H54 (cell line): ENCODE data around the gene SLC15A1.

Source experiments
- DNase-seq: peaks from one replicate; pipeline ENCODE4 v3.0.0; 2011; ENCODE audit warnings: low spot score, mixed read lengths; ENCODE audit not compliant: insufficient read length
- FAIRE-seq: peaks from 3 replicates; lab custom pipeline; 2011; peaks lifted over from hg19 to GRCh38; lab: Jason Lieb, UNC
- POLR2A ChIP-seq: IDR thresholded peaks from 2 replicates; pipeline ENCODE4 v1.6.1; 2011; ENCODE audit warnings: low read depth, mild to moderate bottlenecking, low read length

Gene SLC15A1

DNA sequence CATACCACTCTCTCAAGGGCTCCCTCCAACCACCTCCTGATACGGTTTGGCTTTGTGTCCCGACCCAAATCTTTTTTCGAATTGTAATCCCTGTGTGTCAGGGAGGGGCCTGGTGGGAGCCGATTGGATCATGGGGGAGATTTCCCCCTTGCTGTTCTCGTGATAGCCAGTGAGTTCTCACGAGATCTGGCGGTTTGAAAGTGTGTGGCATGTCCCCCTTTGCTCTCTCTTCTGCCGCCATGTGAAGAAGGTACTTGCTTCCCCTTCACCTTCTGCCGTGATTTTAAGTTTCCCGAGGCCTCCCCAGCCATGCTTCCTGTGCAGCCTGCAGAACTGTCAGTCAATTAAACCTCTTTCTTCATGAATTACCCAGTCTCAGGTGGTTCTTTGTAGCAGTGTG is 34.7 kb upstream of the SLC15A1 start:
- no peak for DNase-seq
- no peak for TF ChIP-seq POLR2A
- FAIRE-seq: no peak

GRCh38 chr13:98786023-98786422 is 33.6 kb upstream of the SLC15A1 start:
- TF ChIP-seq POLR2A: no peak
- FAIRE-seq (no peak), DNase-seq (no peak)

GRCh38 chr13:98785405-98785804 is 32.9 kb upstream of the SLC15A1 start:
- no peak for FAIRE-seq
- TF ChIP-seq POLR2A: no peak
- no peak for DNase-seq

- FAIRE-seq (no peak), DNase-seq (no peak)
- no peak for TF ChIP-seq POLR2A
Observed at GRCh38 chr13:98784666-98785065, 32.2 kb upstream of the SLC15A1 start.

- DNase-seq: no peak
- FAIRE-seq: no peak
- TF ChIP-seq POLR2A: no peak
Observed at GRCh38 chr13:98783856-98784478, 31.5 kb upstream of the SLC15A1 start.

- FAIRE-seq: no peak
- no peak for DNase-seq
- no peak for TF ChIP-seq POLR2A
Observed at GRCh38 chr13:98782654-98783053, 30.2 kb upstream of the SLC15A1 start.

GRCh38 chr13:98781905-98782304 is 29.4 kb upstream of the SLC15A1 start:
- FAIRE-seq (no peak), DNase-seq (no peak)
- TF ChIP-seq POLR2A: no peak

DNA sequence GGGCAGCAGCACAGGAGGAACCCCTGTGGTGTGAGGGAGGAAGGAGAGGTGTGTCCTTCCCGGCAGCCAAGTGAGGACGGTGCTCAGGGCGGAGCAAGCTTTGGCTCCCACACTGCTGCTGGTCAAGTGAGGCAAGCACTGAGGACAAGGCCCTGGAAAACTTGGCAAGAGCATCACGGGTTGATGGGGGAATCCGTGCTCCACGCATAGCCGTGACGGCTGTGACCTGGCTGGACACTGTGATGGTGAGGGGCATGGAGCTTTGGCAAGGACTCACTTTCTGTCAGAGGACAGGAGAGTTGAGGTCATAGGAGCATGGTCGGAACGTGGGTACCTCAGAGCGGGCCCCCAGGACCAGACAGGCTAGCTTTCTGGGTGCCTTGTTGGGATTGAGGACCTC is 29.0 kb upstream of the SLC15A1 start:
- no peak for TF ChIP-seq POLR2A
- DNase-seq (no peak), FAIRE-seq (no peak)

DNA sequence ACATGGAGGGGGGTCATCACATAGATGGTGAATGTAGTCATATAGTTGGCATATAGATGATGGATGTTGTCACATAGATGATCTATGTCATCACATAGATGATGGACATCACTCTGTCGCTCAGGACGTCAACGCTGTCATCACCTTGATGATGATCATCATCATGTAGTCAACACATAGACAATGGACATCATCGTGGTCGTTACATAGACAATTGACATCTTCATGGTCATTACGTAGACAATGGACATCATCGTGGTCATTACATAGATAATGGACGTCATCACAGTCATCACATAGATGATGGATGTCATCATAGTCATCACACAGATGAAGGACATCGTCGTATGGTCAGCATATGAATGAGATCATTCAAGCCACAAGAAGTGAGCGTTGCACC is 28.6 kb upstream of the SLC15A1 start:
- TF ChIP-seq POLR2A: no peak
- no peak for FAIRE-seq
- no peak for DNase-seq

- DNase-seq (no peak), FAIRE-seq (no peak)
- no peak for TF ChIP-seq POLR2A
Observed at GRCh38 chr13:98780451-98780850, 28.0 kb upstream of the SLC15A1 start.

GRCh38 chr13:98779695-98780094 is 27.2 kb upstream of the SLC15A1 start:
- no peak for DNase-seq
- no peak for TF ChIP-seq POLR2A
- no peak for FAIRE-seq

GRCh38 chr13:98778749-98779148 is 26.3 kb upstream of the SLC15A1 start:
- FAIRE-seq (peak; percentile 33), DNase-seq (peak; percentile 58)
- TF ChIP-seq POLR2A: no peak

DNA sequence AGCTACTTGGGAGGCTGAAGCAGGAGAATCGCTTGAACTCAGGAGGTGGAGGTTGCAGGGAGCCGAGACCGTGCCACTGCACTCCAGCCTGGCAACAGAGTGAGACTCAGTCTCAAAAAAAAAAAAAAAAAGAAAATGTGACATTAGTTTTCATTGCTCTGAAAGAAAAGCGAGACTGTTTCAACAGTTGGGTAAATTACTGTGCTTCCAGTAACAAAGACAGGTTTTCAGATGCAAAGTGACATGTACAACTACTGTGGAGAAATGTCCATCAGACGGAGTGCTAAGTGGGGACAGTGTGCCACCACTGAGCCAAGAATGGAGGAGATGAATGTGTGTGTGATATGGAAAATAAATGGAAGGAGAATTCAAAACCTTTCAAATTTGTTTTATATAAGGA is 24.2 kb upstream of the SLC15A1 start:
- TF ChIP-seq POLR2A: no peak
- FAIRE-seq (no peak), DNase-seq (no peak)

DNA sequence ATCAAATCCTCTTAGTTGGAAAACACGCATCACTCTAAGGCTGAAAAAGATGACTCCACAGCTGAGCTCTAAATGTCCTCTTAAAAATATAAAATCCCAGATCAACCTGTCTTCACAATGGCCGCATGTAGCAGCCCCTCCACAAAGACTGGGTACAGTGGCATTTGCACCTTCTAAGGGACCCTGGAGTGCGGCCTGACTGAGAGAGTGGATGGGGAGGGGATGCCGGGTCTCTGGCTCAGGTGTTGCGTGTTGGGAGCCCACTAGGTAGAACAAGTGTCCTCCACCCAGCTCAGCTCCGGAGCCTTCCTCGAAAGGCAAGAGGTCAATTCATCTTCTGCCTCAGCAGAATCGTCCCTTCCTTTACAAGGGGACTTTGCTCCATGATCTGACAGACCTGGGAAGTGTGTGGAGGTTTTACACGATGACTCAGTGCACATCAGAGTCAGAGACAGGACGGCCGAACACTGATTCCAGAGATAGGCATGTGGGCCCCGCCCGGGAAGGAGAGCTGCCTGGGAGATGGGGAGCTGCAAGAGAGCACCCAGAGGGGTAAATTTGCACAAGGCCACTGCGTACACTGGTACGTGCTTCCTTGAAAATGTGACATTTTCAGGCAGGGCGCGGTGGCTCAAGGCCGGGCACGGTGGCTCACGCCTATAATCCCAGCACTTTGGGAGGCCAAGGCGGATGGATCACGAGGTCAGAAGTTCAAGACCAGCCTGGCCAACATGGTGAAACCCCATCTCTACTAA is 23.5 kb upstream of the SLC15A1 start:
- no peak for TF ChIP-seq POLR2A
- peak; percentile 99 for FAIRE-seq
- DNase-seq: peak; percentile 100

DNA sequence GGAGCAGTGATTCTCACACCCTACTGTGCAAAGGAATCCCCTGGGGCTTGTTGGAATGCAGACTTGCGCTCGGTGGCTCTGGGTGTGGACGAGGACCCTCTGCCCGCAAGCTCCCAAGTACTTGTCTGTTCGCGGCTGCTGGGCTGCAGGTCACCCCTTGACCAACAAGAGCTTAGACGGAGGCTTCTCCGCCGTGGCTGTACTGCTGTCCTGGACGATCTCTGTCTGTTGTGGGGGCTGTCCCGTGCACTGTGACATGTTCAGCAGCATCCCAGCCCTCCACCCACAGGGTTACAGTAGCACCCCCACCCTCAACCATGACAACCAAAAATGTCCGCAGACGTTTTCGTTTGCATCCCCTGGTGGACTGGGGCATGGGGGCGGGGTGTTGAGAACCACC is 22.9 kb upstream of the SLC15A1 start:
- no peak for FAIRE-seq
- TF ChIP-seq POLR2A: no peak

DNA sequence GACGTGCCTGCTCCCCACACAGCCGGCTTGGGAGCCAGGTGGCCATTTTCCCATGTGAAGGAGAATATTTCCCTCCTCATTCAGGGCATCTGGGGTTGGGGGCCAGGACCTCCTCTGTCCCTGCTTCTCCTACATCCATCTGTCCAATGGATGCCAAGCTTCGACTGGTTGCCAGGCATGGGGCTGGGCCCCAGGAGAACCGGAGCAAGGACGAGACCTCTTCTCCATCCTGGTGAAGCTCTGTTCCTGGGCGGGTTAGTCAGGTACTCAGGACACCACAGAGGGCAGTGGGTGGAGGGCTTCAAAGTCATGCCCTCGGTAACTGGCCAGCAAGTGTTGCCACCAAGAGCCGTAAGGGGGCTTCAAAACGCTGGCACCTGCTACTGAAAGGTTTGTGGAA is 22.3 kb upstream of the SLC15A1 start:
- TF ChIP-seq POLR2A: no peak
- no peak for FAIRE-seq
- DNase-seq: no peak

More for the DNA sequence above, 22.9 kb upstream of the SLC15A1 start:
- DNase-seq: no peak
